Muscle of leg (tissue), 11 donors: ENCODE measurements around the gene PTPRN2. TPM values are rescaled to one million over a fixed set of nuclear protein-coding genes. Genes with fewer than 3 reads are reported as not detected.

Source experiments
- DNase-seq: peaks from one replicate; pipeline ENCODE4 v3.0.0; 2013
- H3K27ac ChIP-seq: one replicate; pipeline ENCODE4 v1.5.1; 2013; ENCODE audit warnings: mild to moderate bottlenecking, low read length, control low read depth
- H3K27me3 ChIP-seq: one replicate; pipeline ENCODE4 v1.6.1; 2013; ENCODE audit warnings: low read length; ENCODE audit not compliant: control insufficient read depth, insufficient read depth
- H3K36me3 ChIP-seq: one replicate; pipeline ENCODE4 v1.6.1; 2013; ENCODE audit warnings: low read length; ENCODE audit not compliant: control insufficient read depth, insufficient read depth
- H3K4me1 ChIP-seq: one replicate; pipeline ENCODE4 v1.6.1; 2013; ENCODE audit warnings: low read length; ENCODE audit not compliant: control insufficient read depth, insufficient read depth
- H3K4me3 ChIP-seq: one replicate; pipeline ENCODE4 v1.5.1; 2013; ENCODE audit warnings: low read length, control low read depth
- H3K9me3 ChIP-seq: replicated peaks from 2 replicates; pipeline ENCODE4 v1.6.1; 2013; ENCODE audit warnings: low read depth, low read length; ENCODE audit not compliant: control insufficient read depth
- WGBS: methylation state at CpG from one replicate; pipeline ENCODE4 v1.1.5; 2013; ENCODE audit warnings: missing lambda C conversion rate; ENCODE audit not compliant: insufficient coverage; 5-methylcytosine and 5-hydroxymethylcytosine counted together
- polyA plus RNA-seq, 8 donors: library from polyadenylated mRNA; unstranded; fragments of 120-200 nt; gene quantifications; one replicate each; pipeline versions ENCODE4 v1.2.1 to v1.2.3, GENCODE V29; 2013; ENCODE audit warnings: inconsistent platforms in 1 of 8, low replicate concordance in 1 of 8; ENCODE audit not compliant: insufficient read length in 8 of 8, insufficient read depth in 1 of 8
- total RNA-seq: library from RNA; stranded (reverse); fragments of 120-200 nt; gene quantifications from one replicate; pipeline ENCODE4 v1.2.4, GENCODE V29; 2013

Gene PTPRN2
- total and polyA plus RNA-seq, 9 donors, result 1.4 to 2.9 (median 2.3) TPM

DNA sequence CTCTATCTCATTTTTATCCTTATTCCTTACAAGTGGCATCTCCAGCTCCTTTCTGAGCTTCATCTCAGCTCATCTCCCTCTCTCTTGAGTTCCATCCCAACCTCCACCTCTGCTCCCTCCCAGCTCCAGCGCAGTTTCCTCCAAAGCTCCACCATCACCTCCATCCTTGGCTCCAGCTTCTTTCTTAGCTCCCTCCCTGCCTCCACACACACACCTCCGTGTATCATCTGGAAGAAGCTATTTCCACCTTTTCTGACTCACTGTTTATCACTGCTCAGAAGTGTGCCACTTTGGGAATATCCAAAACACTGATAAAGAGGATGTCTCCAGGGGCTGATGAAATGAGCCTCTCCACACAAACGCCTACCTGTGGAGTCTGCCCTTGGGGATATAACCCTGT lies 481.4 kb downstream of the PTPRN2 start:
- H3K4me1 ChIP-seq, result no peaks in the 10 kb centered on the region
- WGBS, result 96% methylated on average over 2 of the region's 3 CpGs
- peaks cover 9% of the 10 kb centered on the region for H3K9me3 ChIP-seq
- no peak for DNase-seq
- H3K36me3 ChIP-seq, result no peaks in the 10 kb centered on the region
- H3K27ac ChIP-seq, result no peak overlapping the region
- no peak overlapping the region for H3K4me3 ChIP-seq
- no peaks in the 10 kb centered on the region for H3K27me3 ChIP-seq

- Histone ChIP-seq H3K4me3 (no peak overlapping the region), H3K27me3 (no peaks in the 10 kb centered on the region), H3K4me1 (no peaks in the 10 kb centered on the region), H3K27ac (no peak overlapping the region), H3K9me3 (peaks cover 7% of the 10 kb centered on the region), H3K36me3 (no peaks in the 10 kb centered on the region)
- 80% methylated on average over 7 of the region's 7 CpGs for WGBS
- DNase-seq, result no peak
These were observed 484.2 kb downstream of the PTPRN2 start for GRCh38 chr7:158103378-158103777.

- Histone ChIP-seq H3K9me3 (peaks cover 7% of the 10 kb centered on the region), H3K27me3 (peaks cover 2% of the 10 kb centered on the region), H3K36me3 (no peaks in the 10 kb centered on the region), H3K4me1 (no peaks in the 10 kb centered on the region), H3K4me3 (no peak overlapping the region), H3K27ac (no peak overlapping the region)
- WGBS, result 80% methylated on average over 7 of the region's 9 CpGs
- DNase-seq, result no peak
These were observed 484.7 kb downstream of the PTPRN2 start for GRCh38 chr7:158102897-158103296.

DNA sequence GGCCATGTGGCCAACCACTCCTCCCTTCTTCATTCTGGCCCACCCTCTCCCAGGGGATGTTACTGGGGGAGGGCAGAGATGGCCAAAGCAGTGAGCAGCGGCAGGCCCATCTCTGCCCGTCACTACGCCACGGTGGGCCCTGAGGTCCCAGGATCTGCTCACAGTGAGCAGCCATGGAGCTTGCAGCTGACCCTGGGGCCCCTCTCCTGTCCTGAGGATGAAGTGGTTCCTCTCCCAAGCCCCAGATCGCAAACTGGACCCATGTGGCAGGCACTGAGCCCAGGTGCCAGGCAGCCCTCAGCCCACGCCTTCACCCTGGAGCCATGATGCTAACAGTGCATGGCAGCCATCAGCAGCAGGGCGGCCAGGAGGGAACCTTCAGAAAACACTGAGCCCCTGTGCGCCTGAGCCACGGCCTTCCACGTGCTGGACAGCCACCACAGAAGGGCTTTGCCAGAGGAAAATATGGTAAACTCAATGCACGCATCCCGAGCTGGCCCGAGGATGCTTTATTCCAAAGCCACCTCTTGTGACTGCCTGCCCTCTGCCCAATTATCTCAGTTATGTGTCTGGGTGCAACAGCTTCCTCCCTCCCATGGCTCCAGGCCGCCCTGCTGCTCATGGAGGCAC lies 485.7 kb downstream of the PTPRN2 start:
- Histone ChIP-seq H3K27me3 (peaks cover 8% of the 10 kb centered on the region), H3K27ac (no peak overlapping the region), H3K36me3 (no peaks in the 10 kb centered on the region), H3K4me3 (no peak overlapping the region), H3K4me1 (no peaks in the 10 kb centered on the region), H3K9me3 (peaks cover 7% of the 10 kb centered on the region)
- DNase-seq, result no peak
- WGBS, result 90% methylated on average over 13 of the region's 14 CpGs

- Histone ChIP-seq H3K36me3 (no peaks in the 10 kb centered on the region), H3K4me3 (no peak overlapping the region), H3K27ac (no peak overlapping the region), H3K9me3 (peaks cover 6% of the 10 kb centered on the region), H3K4me1 (no peaks in the 10 kb centered on the region), H3K27me3 (peaks cover 8% of the 10 kb centered on the region)
- WGBS, result 81% methylated on average over 42 of the region's 54 CpGs
- DNase-seq, result no peak
These were observed 489.2 kb downstream of the PTPRN2 start for GRCh38 chr7:158098125-158099030.

- H3K27ac ChIP-seq, result no peak overlapping the region
- WGBS, result 54% methylated on average over 26 of the region's 39 CpGs
- no peak for DNase-seq
These were observed 490.0 kb downstream of the PTPRN2 start for GRCh38 chr7:158097453-158098124.

DNA sequence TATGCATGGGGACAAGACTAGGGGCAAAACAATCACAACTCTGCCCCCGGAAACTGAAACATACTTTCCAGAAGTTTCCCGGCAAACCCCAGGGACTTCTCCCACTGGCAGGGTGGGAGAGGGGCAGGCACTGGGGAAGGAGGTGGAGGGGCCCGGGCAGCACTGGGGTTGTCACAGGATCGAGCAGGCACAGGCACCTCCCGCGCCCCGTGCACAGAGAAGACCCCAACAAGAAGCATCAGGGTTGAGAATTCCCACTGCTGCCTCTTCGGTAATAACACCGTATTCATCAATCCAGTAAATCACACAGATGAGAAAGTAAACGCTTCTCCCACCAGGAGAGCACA lies 490.5 kb downstream of the PTPRN2 start:
- H3K4me1 ChIP-seq, result no peaks in the 10 kb centered on the region
- DNase-seq, result no peak
- WGBS, result 56% methylated on average over 8 of the region's 10 CpGs
- peaks cover 8% of the 10 kb centered on the region for H3K27me3 ChIP-seq
- H3K4me3 ChIP-seq, result no peak overlapping the region
- peaks cover 2% of the 10 kb centered on the region for H3K9me3 ChIP-seq
- no peaks in the 10 kb centered on the region for H3K36me3 ChIP-seq
- no peak overlapping the region for H3K27ac ChIP-seq

More at GRCh38 chr7:158097453-158098124, 490.0 kb downstream of the PTPRN2 start:
- Histone ChIP-seq H3K36me3 (no peaks in the 10 kb centered on the region), H3K4me3 (no peak overlapping the region), H3K27me3 (peaks cover 8% of the 10 kb centered on the region), H3K9me3 (peaks cover 3% of the 10 kb centered on the region), H3K4me1 (no peaks in the 10 kb centered on the region)

DNA sequence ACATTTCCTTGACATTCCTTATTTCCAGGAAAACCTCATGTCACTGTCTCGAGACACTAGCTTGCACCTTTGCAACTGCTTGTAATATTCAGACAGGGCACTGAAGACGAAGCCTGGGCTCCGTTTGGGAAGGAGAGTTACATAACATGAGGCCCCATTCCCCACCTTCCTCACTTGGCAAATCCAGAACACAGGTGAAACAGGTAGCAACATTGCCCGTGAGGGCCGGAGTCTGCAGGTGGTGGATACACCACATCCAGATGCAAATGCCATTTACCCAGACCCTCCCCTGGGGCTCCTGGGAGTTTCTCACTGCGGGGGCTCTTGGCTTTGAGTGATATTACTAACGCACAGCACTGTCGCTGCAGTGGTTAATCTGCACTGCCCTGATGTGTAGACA lies 491.0 kb downstream of the PTPRN2 start:
- Histone ChIP-seq H3K9me3 (no peaks in the 10 kb centered on the region), H3K4me1 (no peaks in the 10 kb centered on the region), H3K4me3 (no peak overlapping the region), H3K27me3 (peaks cover 8% of the 10 kb centered on the region), H3K36me3 (no peaks in the 10 kb centered on the region), H3K27ac (no peak overlapping the region)
- WGBS, result 67% methylated on average over 6 of the region's 8 CpGs
- no peak for DNase-seq

GRCh38 chr7:158094671-158095226 lies 492.9 kb downstream of the PTPRN2 start:
- no peak overlapping the region for H3K27ac ChIP-seq
- H3K4me3 ChIP-seq, result no peak overlapping the region
- no peaks in the 10 kb centered on the region for H3K9me3 ChIP-seq
- peaks cover 8% of the 10 kb centered on the region for H3K27me3 ChIP-seq
- H3K36me3 ChIP-seq, result no peaks in the 10 kb centered on the region
- no peaks in the 10 kb centered on the region for H3K4me1 ChIP-seq
- no peak for DNase-seq
- WGBS, result 70% methylated on average over 11 of the region's 12 CpGs

GRCh38 chr7:158094046-158094445 lies 493.6 kb downstream of the PTPRN2 start:
- no peaks in the 10 kb centered on the region for H3K9me3 ChIP-seq
- DNase-seq, result no peak
- H3K4me1 ChIP-seq, result no peaks in the 10 kb centered on the region
- H3K36me3 ChIP-seq, result no peaks in the 10 kb centered on the region
- H3K27me3 ChIP-seq, result peaks cover 8% of the 10 kb centered on the region
- H3K4me3 ChIP-seq, result no peak overlapping the region
- H3K27ac ChIP-seq, result no peak overlapping the region
- 83% methylated on average over 4 of the region's 10 CpGs for WGBS
